GM12892 (cell line): ENCODE results near the gene ARL2BP.

Experiments
- DNase-seq: peaks from one replicate; pipeline ENCODE4 v3.0.0; 2011; ENCODE audit not compliant: insufficient read length
- FAIRE-seq: peaks from 2 replicates; lab custom pipeline; 2011; peaks lifted over from hg19 to GRCh38; lab: Jason Lieb, UNC
- POLR2A ChIP-seq: IDR thresholded peaks from 2 replicates; pipeline ENCODE4 v1.6.1; 2011; ENCODE audit warnings: low read depth, low read length, control low read depth
- POLR2AphosphoS5 ChIP-seq: IDR thresholded peaks from 2 replicates; pipeline ENCODE4 v1.6.1; 2011; ENCODE audit warnings: low read depth, low read length, control low read depth
- TAF1 ChIP-seq: IDR thresholded peaks from 2 replicates; pipeline ENCODE4 v1.6.1; 2011; ENCODE audit warnings: low read depth, mild to moderate bottlenecking, control low read depth, low read length, borderline replicate concordance

ARL2BP gene

GRCh38 chr16:57281791-57282190 lies 36.7 kb downstream of the ARL2BP start:
- FAIRE-seq (no peak), DNase-seq (no peak)
- TF ChIP-seq POLR2AphosphoS5, result no peak
- no peak for TF ChIP-seq TAF1
- TF ChIP-seq POLR2A, result no peak

GRCh38 chr16:57282510-57283213 lies 37.6 kb downstream of the ARL2BP start:
- no peak for FAIRE-seq

GRCh38 chr16:57283214-57283958 lies 38.3 kb downstream of the ARL2BP start:
- TF ChIP-seq TAF1 (no peak), POLR2A (no peak), POLR2AphosphoS5 (no peak)
- DNase-seq, result no peak
- FAIRE-seq, result no peak

More at GRCh38 chr16:57282510-57283213, 37.6 kb downstream of the ARL2BP start:
- TF ChIP-seq POLR2AphosphoS5 (no peak), TAF1 (no peak), POLR2A (no peak)
- DNase-seq, result no peak

GRCh38 chr16:57283959-57284208 lies 38.8 kb downstream of the ARL2BP start:
- no peak for FAIRE-seq
- no peak for DNase-seq
- no peak for TF ChIP-seq TAF1
- no peak for TF ChIP-seq POLR2A
- TF ChIP-seq POLR2AphosphoS5, result no peak

- peak; percentile 77 for DNase-seq
- no peak for FAIRE-seq
- no peak for TF ChIP-seq POLR2A
- no peak for TF ChIP-seq POLR2AphosphoS5
- no peak for TF ChIP-seq TAF1
These were observed 39.3 kb downstream of the ARL2BP start, which contains the start of gene PLLP for GRCh38 chr16:57284209-57284951. TSS of gene PLLP (minus strand) at chr16:57284672. CDS start at chr16:57284540, 132 bp downstream.

- FAIRE-seq (peak; percentile 74), DNase-seq (no peak)
- TF ChIP-seq POLR2A (no peak), TAF1 (no peak), POLR2AphosphoS5 (no peak)
These were observed 39.9 kb downstream of the ARL2BP start for GRCh38 chr16:57284952-57285363.

GRCh38 chr16:57285379-57285778 lies 40.3 kb downstream of the ARL2BP start:
- DNase-seq (no peak), FAIRE-seq (no peak)
- TF ChIP-seq POLR2AphosphoS5, result no peak
- no peak for TF ChIP-seq TAF1
- TF ChIP-seq POLR2A, result no peak

- TF ChIP-seq POLR2A (no peak), TAF1 (no peak), POLR2AphosphoS5 (no peak)
- no peak for FAIRE-seq
- no peak for DNase-seq
These were observed 44.6 kb downstream of the ARL2BP start for GRCh38 chr16:57289391-57290257.

- FAIRE-seq (no peak), DNase-seq (no peak)
- TF ChIP-seq POLR2A (no peak), TAF1 (no peak), POLR2AphosphoS5 (no peak)
These were observed 52.8 kb downstream of the ARL2BP start for GRCh38 chr16:57297856-57298255.

- FAIRE-seq (no peak), DNase-seq (no peak)
- no peak for TF ChIP-seq POLR2A
- TF ChIP-seq TAF1, result no peak
- no peak for TF ChIP-seq POLR2AphosphoS5
These were observed 54.1 kb downstream of the ARL2BP start for GRCh38 chr16:57299009-57299718.
